Subcutaneous adipose tissue (tissue), 4 donors: ENCODE measurements around the gene ABCB8. TPM values are rescaled to one million over a fixed set of nuclear protein-coding genes. Genes with fewer than 3 reads are reported as not detected.

Experiments used
- total RNA-seq, 4 donors: library from RNA; depleted of rRNA; stranded (reverse); fragments of >200 nt; gene quantifications; one replicate each; pipeline ENCODE4 v1.1.0, GENCODE V29; 2016
- TF ChIP-seq, protein P1 (sequence below): fragments of 450-650 bp; IDR thresholded peaks from one replicate; pipeline ENCODE4 v1.5.1; 2016; ENCODE audit warnings: low read depth, mild to moderate bottlenecking, control low read depth, antibody characterized with exemption, moderate library complexity

The ABCB8 gene
- total RNA-seq, 4 donors from 2014 or later: 13.2 to 45.4 (median 14.9) TPM

DNA sequence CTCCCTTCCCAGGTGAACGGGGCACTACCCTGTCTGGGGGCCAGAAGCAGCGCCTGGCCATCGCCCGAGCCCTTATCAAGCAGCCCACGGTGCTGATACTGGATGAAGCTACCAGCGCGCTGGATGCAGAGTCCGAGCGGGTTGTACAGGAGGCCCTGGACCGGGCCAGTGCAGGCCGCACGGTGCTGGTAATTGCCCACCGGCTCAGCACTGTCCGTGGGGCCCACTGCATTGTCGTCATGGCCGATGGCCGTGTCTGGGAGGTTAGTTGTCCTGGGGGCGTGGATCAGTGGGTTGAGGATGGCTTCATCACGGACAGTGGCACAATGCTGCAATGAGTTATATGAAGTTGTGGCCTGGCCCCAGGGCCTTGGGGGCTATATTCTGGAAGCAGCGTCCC is 15.7 kb downstream of the ABCB8 start:
- TF ChIP-seq, protein P1, sequence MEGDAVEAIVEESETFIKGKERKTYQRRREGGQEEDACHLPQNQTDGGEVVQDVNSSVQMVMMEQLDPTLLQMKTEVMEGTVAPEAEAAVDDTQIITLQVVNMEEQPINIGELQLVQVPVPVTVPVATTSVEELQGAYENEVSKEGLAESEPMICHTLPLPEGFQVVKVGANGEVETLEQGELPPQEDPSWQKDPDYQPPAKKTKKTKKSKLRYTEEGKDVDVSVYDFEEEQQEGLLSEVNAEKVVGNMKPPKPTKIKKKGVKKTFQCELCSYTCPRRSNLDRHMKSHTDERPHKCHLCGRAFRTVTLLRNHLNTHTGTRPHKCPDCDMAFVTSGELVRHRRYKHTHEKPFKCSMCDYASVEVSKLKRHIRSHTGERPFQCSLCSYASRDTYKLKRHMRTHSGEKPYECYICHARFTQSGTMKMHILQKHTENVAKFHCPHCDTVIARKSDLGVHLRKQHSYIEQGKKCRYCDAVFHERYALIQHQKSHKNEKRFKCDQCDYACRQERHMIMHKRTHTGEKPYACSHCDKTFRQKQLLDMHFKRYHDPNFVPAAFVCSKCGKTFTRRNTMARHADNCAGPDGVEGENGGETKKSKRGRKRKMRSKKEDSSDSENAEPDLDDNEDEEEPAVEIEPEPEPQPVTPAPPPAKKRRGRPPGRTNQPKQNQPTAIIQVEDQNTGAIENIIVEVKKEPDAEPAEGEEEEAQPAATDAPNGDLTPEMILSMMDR: no peak

DNA sequence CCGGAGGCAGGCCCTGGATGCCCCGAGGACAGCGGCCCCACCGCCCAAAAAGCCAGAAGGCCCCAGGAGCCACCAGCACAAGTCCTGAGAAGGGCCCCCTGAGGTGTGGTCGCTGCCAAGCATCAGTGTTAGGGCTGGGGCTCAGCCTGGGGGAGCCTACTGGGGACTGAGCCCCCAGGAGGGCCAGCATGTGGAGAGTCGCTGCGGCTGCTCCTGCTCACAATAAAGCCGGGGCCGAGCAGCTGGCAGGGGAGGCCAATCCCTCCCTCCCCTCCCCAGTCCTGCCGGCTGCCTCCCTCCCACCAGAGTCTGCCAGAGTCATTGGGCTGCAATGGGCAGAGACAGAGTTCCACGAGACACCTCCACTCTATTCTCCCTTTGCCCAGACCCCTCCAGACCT is 17.0 kb downstream of the ABCB8 start:
- TF ChIP-seq, protein P1: no peak

DNA sequence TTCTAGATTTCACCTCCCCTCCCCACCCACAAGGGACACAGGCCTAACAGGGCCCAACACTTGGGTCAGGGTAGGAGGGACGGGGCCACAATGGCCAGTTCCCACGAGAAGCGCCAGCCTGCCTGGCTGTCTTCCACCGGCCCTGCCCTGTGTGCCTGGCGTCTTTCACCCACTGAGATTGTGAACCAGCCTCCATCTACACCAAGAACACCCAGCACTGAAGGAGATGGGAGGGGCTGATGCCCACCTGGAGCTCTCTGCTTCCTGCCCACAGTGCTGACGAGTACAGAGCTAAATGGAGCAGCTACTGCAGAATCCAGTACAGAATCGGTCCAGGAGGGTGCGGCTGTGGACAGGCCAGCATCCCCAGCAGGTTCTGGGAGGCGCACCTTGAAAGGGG is 17.7 kb downstream of the ABCB8 start:
- TF ChIP-seq, protein P1: no peak

DNA sequence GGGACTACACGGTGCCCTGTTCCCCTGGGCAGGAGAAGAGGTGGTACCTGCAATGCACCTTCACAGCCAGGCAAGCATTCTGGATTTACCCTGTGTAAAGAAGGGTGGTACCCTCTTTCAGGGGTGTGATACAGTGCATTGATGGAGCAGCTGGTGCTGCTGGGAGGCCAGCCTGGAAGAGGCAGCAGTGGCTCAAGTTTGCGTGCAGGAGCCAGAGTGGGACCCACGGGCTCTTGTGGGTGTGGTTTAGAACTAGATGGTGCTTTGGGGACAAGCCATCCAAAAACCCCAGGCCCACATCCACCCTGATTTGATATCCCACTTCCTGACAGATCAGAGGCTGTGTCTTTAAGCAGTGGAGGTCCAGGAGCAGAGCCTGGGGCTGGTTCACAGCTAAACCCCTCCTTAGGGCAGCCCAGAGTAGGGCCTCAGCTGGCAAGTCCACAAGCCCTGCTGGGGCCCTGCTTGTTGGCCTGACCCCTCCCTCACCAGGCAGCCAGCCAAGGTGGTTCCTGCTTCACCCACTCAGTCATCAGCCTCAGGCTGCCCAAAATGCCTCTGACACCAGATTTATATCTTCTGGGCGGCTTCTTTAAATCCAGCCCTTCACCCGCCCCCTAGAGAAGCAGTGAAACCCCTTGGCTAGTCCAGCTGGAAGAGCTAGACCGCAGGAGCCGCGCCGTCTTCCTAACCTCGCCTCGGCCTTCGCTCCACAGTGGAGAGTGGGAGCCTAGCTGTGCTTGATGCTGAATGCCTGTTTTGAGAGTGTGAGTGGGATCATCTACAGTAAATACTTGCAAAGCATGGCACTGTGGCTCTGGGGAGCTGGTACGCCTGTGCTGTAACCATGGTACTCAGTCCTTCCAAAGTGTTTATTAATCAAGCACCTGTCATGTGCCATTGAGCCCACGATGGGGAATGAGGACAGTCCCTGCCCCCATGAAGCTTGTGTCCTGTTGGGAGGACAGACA is 18.6 kb downstream of the ABCB8 start:
- TF ChIP-seq, protein P1: no peak

DNA sequence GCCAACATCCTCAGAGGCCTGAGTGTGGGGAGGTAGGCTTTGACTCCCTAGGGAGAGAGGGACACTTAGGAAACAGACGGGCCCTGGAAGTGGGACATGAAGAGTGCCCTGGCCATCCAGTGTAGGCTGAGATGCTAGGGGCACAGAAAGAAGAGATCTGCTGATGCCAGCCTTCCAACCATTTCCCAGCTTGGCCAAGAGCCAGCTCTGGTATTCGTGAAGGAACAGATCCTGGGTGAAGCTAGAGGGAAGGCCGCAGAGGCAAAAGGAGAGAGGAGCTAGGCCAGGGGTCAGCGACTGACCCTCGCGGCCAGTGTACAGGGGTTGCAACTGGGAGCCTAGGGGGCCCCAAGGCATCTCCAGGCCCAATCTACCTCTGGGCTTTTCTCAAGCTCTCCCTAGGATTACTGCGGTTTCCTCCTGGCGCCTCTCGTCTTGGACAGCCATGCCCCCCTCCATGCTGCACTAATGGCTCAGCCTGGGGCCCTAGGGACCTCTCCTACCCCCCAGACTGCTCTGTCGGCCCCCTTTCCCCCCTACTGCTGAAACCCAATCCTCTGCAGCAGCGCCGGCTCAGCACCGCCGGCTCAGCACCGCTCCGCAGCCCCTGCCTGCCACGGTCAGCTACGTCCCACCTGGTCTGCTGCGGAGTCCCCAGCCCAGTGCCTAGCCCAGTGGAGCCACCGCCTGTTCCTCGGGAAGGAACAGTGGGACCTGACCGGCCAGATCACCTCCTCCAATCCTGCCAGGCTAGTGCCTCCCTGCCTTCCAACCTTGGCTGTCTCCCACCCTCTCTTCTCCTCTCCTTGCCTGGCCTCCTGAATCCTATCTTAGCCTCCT is 19.9 kb downstream of the ABCB8 start, which contains the start of gene ASIC3:
Gene ASIC3 (plus strand): TSS at position 556 of the 840 bp plus-strand sequence. CDS start 355 bp downstream, outside the sequence.
- TF ChIP-seq, protein P1: no peak

DNA sequence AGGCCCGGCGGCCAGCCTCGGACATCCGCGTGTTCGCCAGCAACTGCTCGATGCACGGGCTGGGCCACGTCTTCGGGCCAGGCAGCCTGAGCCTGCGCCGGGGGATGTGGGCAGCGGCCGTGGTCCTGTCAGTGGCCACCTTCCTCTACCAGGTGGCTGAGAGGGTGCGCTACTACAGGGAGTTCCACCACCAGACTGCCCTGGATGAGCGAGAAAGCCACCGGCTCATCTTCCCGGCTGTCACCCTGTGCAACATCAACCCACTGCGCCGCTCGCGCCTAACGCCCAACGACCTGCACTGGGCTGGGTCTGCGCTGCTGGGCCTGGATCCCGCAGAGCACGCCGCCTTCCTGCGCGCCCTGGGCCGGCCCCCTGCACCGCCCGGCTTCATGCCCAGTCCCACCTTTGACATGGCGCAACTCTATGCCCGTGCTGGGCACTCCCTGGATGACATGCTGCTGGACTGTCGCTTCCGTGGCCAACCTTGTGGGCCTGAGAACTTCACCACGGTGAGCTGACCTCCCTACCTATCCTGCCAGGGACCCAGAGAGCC is 20.7 kb downstream of the ABCB8 start:
- TF ChIP-seq, protein P1: no peak
